RCC 7860 (cell line): Measurements from ENCODE around the gene GTF3C2.

Experiments used
- DNase-seq: peaks from one replicate; pipeline ENCODE4 v3.0.0-alpha.2; 2015; ENCODE audit warnings: low spot score
- FAIRE-seq: peaks from 2 replicates; lab custom pipeline; 2012; peaks lifted over from hg19 to GRCh38; lab: Jason Lieb, UNC

Gene GTF3C2

GRCh38 chr2:27356382-27357181 is at the start of gene GTF3C2:
Gene GTF3C2 (minus strand): TSS chr2:27356764. CDS start chr2:27343554, 13,210 bp downstream.
- DNase-seq (peak; percentile 91), FAIRE-seq (peak; percentile 47)

GRCh38 chr2:27400348-27401135 is 44.0 kb upstream of the GTF3C2 start:
- FAIRE-seq (no peak), DNase-seq (no peak)

DNA sequence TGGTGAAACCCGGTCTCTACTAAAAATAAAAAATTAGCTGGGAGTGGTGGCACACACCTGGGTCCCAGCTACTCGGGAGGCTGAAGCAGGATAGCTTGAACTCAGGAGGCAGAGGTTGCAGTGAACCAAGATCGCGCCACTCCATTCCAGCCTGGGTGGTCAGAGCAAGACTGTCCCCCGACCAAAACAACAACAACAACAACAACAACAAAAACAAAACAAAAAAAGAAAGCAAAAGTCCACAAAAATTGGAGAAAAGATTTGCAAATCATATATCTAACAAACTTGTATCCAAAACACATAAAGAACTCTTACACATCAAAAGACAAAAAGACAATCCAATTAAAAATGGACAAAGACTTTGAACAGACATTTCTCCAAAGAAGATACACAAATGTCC is 42.4 kb upstream of the GTF3C2 start:
- FAIRE-seq (no peak), DNase-seq (no peak)

DNA sequence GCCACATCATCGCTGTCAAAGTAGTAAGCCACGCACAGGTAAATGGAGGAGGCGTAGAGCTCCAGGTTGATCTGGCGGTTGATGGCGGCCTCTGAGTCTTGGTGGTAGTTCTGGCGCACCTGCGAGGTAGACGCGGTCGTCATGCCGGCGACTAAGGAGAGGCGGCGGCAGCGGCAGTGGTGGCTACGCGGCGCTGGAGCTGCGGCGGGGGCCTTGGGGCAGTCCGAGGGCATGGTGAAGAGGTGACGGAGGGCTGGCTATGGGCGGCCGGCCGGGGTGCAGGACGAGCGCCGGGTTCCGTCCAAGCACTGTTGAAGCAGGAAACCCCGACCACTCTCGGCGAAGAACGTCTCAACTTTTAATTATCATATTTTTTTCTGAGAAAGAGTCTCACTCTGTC is 36.7 kb upstream of the GTF3C2 start:
- no peak for FAIRE-seq

DNA sequence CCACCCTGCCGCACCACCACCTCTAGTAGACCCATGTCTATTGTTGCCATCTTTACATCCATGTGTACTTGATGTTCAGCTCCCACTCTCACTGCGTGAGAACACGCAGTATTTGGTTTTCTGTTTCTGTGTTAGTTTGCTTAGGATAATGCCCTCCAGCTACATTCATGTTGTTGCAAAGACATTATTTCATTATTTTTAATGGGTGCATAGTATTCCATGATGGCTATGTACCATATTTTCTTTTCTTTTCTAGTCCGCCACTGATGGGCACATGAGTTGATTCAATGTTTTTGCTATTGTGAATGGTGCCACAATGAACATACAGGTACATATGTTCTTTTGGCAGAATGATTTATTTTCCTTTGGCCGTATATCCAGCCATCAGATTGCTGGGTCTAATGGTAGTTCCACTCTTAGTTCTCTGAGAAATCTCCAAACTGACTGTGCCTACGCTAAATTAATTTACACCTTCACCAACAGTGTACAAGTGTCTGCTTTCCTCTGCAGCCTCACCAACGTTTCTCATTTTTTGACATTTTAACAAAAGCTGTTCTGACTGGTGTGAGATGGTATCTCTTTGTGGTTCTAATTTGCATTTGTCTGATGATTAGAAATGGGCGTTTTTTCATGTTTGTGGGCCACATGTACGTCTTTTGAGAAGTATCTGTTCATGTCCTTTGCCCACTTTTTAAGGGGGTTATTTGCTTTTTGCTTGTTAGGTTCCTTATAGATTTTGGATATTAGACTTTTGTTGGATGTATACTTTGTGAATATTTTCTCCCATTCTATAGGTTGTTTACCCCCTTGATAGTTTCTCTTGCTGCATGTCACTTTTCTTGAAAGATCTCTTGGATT is 34.5 kb upstream of the GTF3C2 start:
- no peak for DNase-seq
- FAIRE-seq, result no peak

More for the DNA sequence above, 36.7 kb upstream of the GTF3C2 start:
- DNase-seq, result no peak

- DNase-seq (no peak), FAIRE-seq (no peak)
Measured at GRCh38 chr2:27381577-27382181, 25.1 kb upstream of the GTF3C2 start.

DNA sequence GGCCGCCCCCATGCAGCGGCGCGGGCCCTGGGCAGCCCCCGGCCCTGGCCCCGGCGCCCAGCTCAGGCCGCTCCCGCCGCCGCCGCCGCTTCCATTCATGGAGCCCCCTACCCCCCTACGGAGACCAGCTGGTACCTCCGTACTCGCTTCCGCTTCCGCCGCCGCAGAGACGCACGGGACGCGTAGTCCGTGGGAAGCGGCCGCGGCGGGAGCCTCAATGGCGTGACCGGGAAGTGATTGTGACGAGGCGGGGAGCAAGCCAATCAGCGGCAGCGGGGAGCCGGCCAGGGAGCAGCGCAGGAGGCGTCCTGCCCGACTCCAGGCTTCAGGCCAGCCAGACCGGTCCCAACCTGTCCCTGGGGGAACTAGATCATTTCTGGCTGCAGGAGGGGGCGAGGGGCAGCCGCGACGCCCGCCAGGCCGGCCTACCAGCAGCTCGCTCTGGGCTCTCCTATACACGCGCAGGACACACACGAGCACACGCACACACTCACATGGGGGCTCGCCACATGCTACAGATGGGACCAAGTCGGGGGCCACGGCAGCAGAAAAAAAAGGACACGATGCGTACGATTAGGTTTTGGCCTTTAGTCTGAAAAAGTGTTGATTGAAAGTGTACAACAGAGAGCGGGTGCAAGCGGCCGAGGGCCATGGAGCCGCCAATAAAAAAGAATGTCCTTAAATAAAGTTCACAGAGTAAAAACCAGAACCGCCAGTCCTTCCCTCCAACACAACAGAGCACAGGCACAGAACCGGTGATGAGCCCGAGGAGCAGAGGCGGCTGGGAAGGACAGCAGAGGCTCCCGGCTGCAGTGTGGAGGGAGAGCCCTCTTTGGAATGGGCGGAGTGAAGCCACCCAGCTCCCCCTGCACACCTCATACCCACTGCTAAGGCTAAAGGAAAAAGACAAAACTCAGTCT is 24.3 kb upstream of the GTF3C2 start, which contains the start of gene ZNF513:
TSS of gene ZNF513 (minus strand) at position 109 of the 920 bp plus-strand sequence. CDS start 208 bp downstream, outside the sequence.
- no peak for FAIRE-seq
- DNase-seq, result peak; percentile 40

DNA sequence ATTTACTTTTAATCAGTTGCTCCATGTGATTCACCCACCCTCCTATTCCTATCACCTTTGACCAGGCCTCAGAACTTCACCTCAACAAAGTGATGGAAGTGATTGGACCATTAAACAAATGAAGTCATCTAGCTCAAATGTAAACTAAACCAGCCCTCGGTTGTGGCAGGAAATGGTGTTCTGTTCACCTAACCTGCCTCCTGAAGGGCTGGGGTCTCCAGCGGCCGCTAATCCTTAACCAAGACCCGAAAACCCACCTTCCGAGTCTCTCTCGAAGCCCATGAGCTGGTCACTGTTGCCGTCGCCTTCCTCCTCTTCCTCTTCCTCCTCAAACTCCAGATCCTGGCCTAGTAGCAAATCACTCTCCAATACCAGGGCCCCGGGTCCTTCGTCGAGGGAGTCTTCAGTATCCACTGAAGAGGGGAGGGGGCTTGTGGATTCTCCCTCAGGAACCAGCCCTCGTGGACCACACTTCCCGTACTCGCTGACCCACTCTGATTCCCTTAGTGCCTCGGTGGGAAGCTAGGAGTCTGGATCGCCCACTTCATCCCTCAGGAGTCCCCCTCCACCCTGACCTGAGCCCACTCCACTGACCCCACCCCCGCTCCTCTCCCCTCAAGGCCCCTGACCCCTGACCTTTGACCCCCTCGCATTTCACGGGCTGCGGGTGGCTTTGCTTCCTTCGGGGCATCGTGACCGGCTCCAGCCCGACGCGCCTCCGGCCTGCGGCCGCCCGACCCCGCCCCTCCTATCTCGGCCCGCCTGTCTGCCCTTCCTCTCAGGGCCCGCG is 23.5 kb upstream of the GTF3C2 start:
- FAIRE-seq, result no peak
- DNase-seq, result peak; percentile 48

DNA sequence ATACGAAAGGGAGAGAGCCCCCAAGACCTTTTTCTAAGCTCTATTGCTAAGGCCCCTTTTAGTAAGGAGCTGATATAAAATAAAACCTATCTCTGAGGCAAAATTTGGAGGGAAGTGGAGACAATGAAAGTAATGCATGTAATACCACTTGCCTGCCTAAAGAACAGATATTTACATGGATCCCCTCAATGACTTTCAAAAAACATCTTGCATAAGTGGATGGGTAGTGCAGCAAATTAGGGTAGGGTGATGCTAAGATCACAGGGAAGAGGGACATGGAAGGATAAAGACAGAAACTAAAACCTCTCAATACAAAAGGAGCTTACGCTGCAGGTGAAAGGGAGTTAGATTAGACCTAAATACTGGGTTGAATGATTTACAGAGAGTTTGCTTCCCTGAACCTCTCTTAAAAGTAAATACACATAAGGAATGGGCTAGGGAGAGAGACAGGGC is 22.8 kb upstream of the GTF3C2 start:
- no peak for FAIRE-seq

DNA sequence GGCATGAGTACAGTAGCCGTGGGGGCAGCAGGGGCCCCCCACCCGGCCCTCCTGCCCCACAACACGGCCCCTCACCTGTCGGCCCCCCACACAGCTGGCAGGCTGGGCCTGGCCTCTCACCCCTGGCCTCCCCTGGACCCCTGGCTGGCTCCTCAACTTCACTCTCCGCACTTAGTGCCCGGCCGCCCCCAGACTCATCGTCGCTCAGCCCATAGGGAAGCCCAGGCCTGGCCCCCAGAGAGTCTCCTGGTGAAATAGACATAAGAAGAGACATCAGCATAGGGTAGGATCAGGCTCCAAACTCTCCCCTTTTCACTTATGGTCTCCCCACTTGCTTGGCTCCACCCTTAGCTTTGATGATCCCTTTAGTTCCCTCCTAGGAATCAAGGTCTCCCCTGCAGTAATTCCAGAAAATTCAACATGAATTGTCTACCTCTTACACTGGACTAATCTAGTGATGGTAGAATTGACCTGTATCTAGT is 22.3 kb upstream of the GTF3C2 start:
- FAIRE-seq, result no peak
- DNase-seq, result no peak

More for the DNA sequence above, 22.8 kb upstream of the GTF3C2 start:
- DNase-seq, result no peak

DNA sequence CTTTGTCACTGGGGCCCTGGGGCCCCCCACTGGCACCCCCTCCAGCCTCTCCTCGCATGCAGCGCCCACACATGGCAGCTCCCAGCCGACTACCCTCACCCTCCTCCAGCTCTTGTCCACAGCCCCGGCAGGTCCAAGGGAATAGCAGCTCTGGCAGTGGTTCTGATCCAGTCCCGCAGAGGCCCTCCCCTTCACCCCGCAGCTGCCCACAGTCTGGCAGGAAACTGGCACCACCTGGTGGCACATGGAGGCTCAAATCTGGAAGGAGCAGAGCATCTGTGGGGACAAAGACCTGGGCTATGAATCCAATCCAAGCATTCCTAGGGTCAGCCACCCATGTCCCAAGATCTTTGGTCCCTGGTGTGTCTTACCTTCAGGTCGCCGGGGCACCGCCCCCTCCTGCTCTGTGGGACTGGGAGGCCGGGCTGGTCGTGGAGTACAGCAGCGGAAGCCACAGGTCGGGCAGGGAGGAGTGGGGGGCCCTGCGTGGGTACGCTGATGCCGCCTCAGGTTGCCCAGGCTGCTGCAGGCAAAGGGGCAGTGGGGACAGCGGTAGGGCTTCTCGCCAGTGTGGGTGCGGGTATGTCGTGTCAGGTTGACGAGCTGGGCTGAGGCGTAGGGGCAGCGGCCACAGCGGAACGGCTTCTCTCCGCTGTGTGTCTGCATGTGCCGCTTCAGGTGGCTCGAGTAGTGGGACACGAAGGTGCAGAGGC is 21.7 kb upstream of the GTF3C2 start:
- no peak for FAIRE-seq
- no peak for DNase-seq

DNA sequence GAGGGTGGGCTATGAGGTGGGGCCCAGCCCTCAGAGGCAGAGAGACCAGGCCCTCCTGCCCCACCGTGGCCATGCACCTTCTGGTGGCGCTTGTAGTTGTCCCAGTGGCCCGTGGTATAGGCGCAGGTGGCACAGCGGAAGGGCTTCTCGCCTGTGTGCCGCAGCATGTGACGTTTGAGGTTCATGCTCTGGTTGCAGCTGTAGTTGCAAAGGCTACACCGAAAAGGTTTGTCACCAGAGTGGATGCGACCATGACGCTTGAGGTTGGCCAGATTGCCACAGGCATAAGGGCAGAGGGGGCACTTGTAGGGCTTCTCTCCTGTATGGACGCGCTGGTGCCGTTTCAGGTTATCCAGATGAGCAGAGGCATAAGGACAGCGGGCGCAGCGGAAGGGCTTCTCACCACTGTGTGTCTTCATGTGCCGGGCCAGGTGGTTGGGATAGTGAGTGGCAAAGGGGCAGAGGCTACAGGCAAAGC is 21.1 kb upstream of the GTF3C2 start:
- FAIRE-seq (no peak), DNase-seq (no peak)

GRCh38 chr2:27376866-27377617 is 20.5 kb upstream of the GTF3C2 start:
- no peak for DNase-seq
- FAIRE-seq, result no peak

- DNase-seq (no peak), FAIRE-seq (no peak)
Measured at GRCh38 chr2:27376151-27376865, 19.7 kb upstream of the GTF3C2 start.

DNA sequence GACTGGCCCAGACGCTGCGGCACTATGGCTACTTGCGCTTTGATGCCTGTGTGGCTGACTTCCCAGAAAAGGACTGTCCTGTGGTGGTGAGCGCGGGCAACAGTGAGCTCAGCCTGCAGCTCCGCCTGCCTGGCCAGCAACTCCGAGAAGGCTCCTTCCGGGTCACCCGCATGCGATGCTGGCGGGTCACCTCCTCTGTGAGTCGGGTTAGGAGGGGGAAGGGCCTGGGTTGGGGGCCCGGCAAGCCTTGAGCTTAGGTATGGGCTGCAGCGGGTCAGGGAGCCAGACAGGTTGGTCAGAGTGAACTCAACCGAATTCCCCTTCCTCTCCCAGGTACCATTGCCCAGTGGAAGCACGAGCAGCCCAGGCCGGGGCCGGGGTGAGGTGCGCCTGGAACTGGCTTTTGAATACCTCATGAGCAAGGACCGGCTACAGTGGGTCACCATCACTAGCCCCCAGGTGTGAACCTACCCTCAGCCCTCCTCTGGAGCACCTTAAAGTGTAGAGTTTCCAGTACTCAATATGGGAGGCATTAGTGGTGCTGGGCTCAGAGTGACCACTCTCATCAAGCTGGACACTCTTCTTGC is 19.0 kb upstream of the GTF3C2 start:
- no peak for FAIRE-seq
- no peak for DNase-seq

- DNase-seq (no peak), FAIRE-seq (no peak)
Measured at GRCh38 chr2:27373567-27373966, 17.0 kb upstream of the GTF3C2 start.
